Stomach smooth muscle (tissue), 2 donors: ENCODE measurements around the gene ABCC3.

Source experiments
- H3K27ac ChIP-seq: one replicate; pipeline ENCODE4 v1.7.0; 2013; ENCODE audit warnings: mild to moderate bottlenecking, low read length, inconsistent platforms
- H3K27me3 ChIP-seq, 2 donors: one replicate each; pipeline ENCODE4 v1.7.0; 2013; ENCODE audit warnings: low read length in 2 of 2; ENCODE audit not compliant: insufficient read depth in 2 of 2, control insufficient read depth in 1 of 2
- H3K36me3 ChIP-seq, 2 donors: one replicate each; pipeline ENCODE4 v1.7.0; 2013; ENCODE audit warnings: low read length in 2 of 2; ENCODE audit not compliant: control insufficient read depth in 2 of 2, insufficient read depth in 2 of 2
- H3K4me1 ChIP-seq: one replicate; pipeline ENCODE4 v1.7.0; 2013; ENCODE audit warnings: low read length; ENCODE audit not compliant: control insufficient read depth, insufficient read depth
- H3K4me3 ChIP-seq, 2 donors: one replicate each; pipeline ENCODE4 v1.7.0; 2013; ENCODE audit warnings: low read length in 2 of 2
- H3K9ac ChIP-seq, 2 donors: one replicate each; pipeline ENCODE4 v1.7.0; 2013; ENCODE audit warnings: low read length in 2 of 2, mild to moderate bottlenecking in 1 of 2
- H3K9me3 ChIP-seq, 2 donors: one replicate each; pipeline ENCODE4 v1.7.0; 2013; ENCODE audit warnings: low read length in 2 of 2; ENCODE audit not compliant: control insufficient read depth in 2 of 2
- donor health status: healthy.
- donor health status: Pancreatic carcinoma.

ABCC3 gene

DNA sequence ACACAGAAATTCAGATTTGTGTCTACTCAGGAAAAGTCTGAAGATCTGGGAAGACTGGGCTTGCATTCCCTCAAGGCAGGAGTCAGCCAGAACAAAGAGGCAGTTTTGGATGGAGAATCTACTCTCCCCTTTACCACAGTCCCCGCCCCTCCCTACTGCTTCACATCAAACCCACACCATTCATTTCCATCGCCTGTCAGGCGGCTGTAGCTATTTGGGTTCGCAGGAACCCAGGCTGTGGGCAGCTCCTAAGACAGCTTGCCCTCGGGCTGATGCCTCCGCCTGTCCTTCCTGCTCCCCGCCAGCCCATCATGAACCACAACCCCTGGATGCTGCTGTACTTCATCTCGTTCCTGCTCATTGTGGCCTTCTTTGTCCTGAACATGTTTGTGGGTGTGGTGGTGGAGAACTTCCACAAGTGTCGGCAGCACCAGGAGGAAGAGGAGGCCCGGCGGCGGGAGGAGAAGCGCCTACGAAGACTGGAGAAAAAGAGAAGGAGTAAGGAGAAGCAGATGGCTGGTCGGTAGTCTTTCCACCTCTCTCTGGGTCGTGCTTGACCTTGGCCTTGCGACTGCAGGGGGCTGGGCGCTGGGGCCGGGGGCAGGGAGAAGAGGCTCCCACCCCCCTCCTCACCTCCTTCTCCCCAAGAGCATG lies 27.0 kb upstream of the ABCC3 start:
- Histone ChIP-seq H3K27me3 (peaks cover 6 to 7% of the 10 kb centered on the region in 2 donors), H3K9me3 (no peaks in the 10 kb centered on the region), H3K4me1 (peaks cover 17% of the 10 kb centered on the region), H3K4me3 (no peak overlapping the region), H3K9ac (no peak overlapping the region), H3K36me3 (no peaks in the 10 kb centered on the region), H3K27ac (no peak overlapping the region)

DNA sequence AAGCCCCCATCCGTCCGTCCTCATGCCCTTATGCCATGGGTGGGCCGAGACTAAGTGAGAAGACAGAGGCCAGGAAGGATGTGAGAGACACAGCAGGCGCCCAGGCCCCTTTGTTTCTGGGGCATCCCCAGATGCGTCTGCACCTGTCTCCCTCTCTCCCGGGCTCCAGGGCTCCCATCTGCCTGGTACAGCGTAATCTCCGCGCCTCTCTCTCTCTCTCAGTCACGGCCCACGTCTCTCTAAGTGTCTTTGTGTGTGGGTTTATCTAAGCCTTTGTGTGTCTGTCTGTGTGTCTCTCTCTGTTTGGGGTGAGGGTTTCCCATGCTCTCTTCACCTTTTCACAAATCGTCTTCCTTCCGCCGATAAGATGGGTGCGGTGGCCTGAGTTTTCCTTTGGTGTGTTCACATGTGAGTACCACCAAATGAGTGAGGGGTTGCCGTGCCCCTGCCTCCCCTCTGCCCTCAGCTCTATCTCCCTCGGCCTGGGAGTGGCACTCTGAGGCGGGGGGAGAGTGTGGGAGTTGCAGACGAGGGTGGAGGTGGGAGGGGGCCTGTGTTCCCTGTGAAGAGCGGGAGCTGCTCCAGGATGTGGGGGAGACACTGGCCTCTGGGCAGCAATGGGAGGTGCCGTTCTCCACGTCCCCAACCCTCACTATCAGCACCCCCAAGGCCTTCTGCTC lies 25.8 kb upstream of the ABCC3 start:
- Histone ChIP-seq H3K27ac (no peak overlapping the region), H3K9ac (no peak overlapping the region), H3K4me3 (no peak overlapping the region), H3K9me3 (no peaks in the 10 kb centered on the region), H3K36me3 (no peaks in the 10 kb centered on the region), H3K4me1 (peaks cover 17% of the 10 kb centered on the region), H3K27me3 (peaks cover 3% of the 10 kb centered on the region in 2 donors)

DNA sequence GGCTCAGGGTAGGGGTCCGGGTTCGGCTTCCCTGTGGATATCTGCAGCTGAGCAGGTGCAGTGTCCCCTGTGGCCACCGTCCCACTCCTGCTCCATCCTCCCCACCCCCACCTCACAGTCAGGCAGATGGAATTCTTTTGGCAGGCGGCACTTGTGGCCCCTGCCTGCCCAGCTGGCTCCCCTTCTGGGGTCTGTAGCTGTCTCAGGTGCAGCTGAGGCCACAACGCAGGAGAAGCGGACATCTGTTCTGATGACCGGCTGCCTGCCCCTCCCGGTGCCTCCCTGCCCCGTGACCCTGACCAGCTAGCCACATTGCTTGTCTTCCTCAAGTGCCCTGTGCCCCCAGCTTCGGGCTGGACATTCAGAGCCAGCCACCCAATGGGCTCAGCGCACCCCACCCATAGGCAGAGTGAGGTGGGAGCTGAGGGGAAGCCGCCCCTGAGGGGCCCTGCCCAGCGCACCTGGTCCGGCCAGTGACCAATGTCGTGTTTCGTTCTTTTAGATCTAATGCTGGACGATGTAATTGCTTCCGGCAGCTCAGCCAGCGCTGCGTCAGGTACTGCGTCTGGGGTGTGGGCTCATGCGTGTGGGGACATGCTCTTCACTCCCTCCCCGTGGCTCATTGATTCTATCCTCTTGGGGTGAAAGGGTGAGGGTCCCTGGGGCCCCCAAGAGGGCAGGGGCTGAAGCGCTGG lies 25.2 kb upstream of the ABCC3 start:
- H3K4me3 ChIP-seq = no peak overlapping the region
- H3K27ac ChIP-seq = no peak overlapping the region
- no peaks in the 10 kb centered on the region for H3K9me3 ChIP-seq
- H3K9ac ChIP-seq = no peak overlapping the region
- no peaks in the 10 kb centered on the region for H3K36me3 ChIP-seq
- peaks cover 3% of the 10 kb centered on the region in 2 donors for H3K27me3 ChIP-seq
- peaks cover 12% of the 10 kb centered on the region for H3K4me1 ChIP-seq

DNA sequence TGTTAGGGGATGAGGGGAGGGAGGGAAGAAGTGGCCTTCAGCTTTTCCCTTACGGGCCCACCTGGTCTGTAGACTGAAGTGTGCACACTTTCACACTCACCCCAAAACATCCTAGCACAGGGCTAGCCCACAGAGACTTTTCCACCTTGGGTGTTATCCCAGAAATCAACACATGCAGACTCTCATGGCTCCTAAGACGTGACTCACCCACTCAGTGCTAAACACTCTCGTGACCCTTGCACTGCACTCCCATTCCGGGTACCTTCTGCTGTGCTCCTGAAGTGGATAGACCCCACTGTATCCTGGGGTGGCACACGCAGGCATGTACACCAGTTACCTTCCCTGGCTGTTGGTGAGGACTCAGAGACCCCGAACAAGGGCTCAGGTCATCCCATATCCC lies 23.0 kb upstream of the ABCC3 start:
- no peaks in the 10 kb centered on the region for H3K36me3 ChIP-seq
- no peak overlapping the region for H3K9ac ChIP-seq
- no peak overlapping the region for H3K4me3 ChIP-seq
- no peaks in the 10 kb centered on the region for H3K9me3 ChIP-seq
- no peaks in the 10 kb centered on the region for H3K4me1 ChIP-seq
- peaks cover 3% of the 10 kb centered on the region in 2 donors for H3K27me3 ChIP-seq
- no peak overlapping the region for H3K27ac ChIP-seq

DNA sequence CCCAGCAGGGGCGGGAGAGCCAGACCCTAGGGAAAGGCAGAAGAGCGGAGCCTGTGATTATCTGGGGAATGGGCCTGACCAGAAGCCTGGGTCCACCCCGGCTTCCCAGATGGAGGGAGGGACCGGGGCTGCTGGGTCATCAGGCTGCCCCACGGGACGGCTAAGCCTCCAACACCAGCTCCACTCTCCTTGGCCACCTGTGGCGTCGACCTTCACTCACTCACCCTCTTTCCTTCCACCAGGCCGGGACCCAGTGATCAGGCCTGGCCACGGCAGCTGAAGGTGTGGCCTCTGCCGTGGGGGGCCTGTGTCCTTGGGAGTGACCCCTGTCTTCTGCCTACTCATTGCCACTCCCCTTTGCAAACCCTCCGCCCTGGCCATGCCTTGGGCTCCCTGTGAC lies 22.4 kb upstream of the ABCC3 start:
- no peak overlapping the region for H3K4me3 ChIP-seq
- H3K9ac ChIP-seq = no peak overlapping the region
- H3K36me3 ChIP-seq = no peaks in the 10 kb centered on the region
- H3K27ac ChIP-seq = no peak overlapping the region
- H3K9me3 ChIP-seq = no peaks in the 10 kb centered on the region
- H3K27me3 ChIP-seq = peaks cover 3% of the 10 kb centered on the region in 2 donors
- H3K4me1 ChIP-seq = no peaks in the 10 kb centered on the region

- Histone ChIP-seq H3K9me3 (no peaks in the 10 kb centered on the region), H3K27ac (no peak overlapping the region), H3K36me3 (no peaks in the 10 kb centered on the region), H3K9ac (no peak overlapping the region), H3K4me1 (no peaks in the 10 kb centered on the region), H3K4me3 (no peak overlapping the region), H3K27me3 (peaks cover 0 to 3% of the 10 kb centered on the region in 2 donors)
Measured at GRCh38 chr17:50613007-50613992, 21.4 kb upstream of the ABCC3 start.

DNA sequence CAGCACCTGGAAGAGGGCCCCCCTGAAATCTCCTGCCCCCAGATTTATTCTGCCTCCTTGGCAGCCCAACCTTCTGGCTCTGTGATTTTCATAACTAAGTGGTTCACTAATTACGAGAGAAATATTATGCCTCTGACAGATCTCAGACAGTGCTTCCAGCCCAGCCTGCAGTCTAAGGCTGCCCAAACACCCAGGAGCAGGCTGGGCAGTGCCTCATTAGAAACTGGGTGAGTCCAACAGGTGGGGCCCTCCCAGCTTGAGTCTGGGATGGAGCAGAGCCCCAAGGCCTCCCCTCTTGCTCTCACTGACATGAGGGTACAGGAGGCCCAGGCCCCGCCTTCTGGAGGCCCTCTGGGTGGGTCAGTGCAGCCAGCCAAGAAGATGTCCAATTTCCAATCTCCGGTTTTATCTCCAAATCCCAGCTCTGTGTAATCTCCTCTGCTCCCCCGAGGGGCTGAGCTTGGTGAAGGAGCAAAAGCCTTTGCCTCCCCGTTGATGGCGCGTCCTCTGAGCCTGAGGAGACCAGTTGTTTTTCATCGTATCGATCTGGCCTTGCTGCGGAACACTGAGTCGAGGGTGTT lies 20.1 kb upstream of the ABCC3 start:
- Histone ChIP-seq H3K4me1 (no peaks in the 10 kb centered on the region), H3K36me3 (no peaks in the 10 kb centered on the region), H3K9ac (no peak overlapping the region), H3K27ac (no peak overlapping the region), H3K27me3 (no peaks in the 10 kb centered on the region), H3K4me3 (no peak overlapping the region), H3K9me3 (no peaks in the 10 kb centered on the region)

DNA sequence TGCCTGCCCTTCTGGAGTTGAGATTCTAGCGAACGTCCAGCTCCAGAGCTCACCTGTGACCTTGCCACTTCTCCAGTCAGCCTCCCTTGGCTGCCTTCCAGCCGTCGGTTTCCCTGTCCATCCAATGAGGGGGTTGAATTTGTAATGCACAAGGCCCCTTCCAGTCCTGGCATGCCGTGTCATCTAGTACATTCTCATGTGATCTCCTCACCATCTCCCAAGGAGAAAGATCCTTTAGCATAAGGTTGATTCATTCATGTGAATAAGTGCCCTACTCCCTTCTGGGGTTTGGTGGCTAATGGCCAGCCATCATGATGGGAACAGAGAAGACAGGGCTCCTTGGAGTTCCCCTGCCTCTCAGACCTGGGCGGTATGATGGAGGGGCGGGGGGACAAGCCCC lies 18.9 kb upstream of the ABCC3 start:
- Histone ChIP-seq H3K36me3 (no peaks in the 10 kb centered on the region), H3K4me3 (no peak overlapping the region), H3K4me1 (no peaks in the 10 kb centered on the region), H3K9ac (no peak overlapping the region), H3K27ac (no peak overlapping the region), H3K9me3 (no peaks in the 10 kb centered on the region), H3K27me3 (peaks cover 0 to 3% of the 10 kb centered on the region in 2 donors)

DNA sequence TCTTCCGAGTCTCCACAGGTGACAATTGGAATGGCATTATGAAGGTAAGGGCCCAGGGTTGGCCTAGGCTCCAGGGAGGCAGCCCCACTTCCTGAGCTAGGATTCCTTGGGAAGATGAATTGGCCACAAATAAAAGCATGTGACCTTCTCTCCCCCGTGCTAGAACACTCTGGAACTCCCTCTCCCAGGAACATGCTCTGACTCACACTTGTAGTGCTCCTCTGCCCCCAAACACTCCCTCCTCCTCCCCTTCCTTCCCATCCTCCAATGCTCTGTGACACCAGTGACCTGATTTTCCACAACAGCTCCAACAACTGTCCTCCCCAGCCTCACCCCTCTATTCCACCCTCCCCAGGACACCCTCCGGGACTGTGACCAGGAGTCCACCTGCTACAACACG lies 16.4 kb upstream of the ABCC3 start:
- H3K4me1 ChIP-seq = no peaks in the 10 kb centered on the region
- H3K36me3 ChIP-seq = no peaks in the 10 kb centered on the region
- no peak overlapping the region for H3K9ac ChIP-seq
- no peaks in the 10 kb centered on the region for H3K9me3 ChIP-seq
- no peak overlapping the region for H3K27ac ChIP-seq
- H3K4me3 ChIP-seq = no peak overlapping the region
- H3K27me3 ChIP-seq = peaks cover 0 to 16% of the 10 kb centered on the region in 2 donors

DNA sequence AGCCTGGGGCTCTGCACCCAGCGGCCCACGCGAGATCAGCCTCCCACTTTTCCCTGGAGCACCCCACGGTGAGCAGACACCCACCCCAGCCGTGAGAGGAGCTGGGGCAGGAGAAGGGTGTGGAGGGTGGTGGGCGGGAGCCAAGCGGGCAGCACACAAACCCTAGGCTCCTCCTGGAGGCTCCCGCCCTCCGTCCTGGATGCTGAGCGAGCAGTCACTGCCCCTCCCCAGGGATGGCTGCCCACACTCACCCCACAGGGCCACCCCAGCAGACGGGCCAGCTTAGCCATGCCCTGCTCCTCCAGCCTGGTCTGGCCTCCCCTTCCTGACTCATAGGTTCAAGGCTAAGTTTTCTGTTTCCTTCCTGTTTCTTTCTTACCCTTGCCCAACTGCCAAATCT lies 15.7 kb upstream of the ABCC3 start:
- Histone ChIP-seq H3K9ac (no peak overlapping the region), H3K4me3 (no peak overlapping the region), H3K27ac (no peak overlapping the region), H3K27me3 (peaks cover 0 to 20% of the 10 kb centered on the region in 2 donors), H3K36me3 (no peaks in the 10 kb centered on the region), H3K4me1 (no peaks in the 10 kb centered on the region), H3K9me3 (no peaks in the 10 kb centered on the region)
